Neural cell (in vitro differentiated cells): ENCODE results near the gene DCC. TPM values are rescaled to one million over a fixed set of nuclear protein-coding genes. Genes with fewer than 3 reads are reported as not detected.

Experiments used
- H2AFZ ChIP-seq: fragments of 200-600, 300-800 bp; sonication (generic), shearing (Covaris generic); 2 replicates; pipeline ENCODE4 v1.6.0; 2014; ENCODE audit warnings: low read depth, mild to moderate bottlenecking, antibody characterized with exemption, low read length, moderate library complexity
- H3F3A ChIP-seq: fragments of 200-600 bp; shearing (Covaris generic); 2 replicates; pipeline ENCODE4 v1.6.1; 2016; ENCODE audit warnings: mild to moderate bottlenecking, moderate library complexity, mixed read lengths, antibody characterized with exemption, low read length; ENCODE audit not compliant: insufficient read depth, poor library complexity, severe bottlenecking
- H3K27ac ChIP-seq: fragments of 200-600, 300-800 bp; sonication (generic), shearing (Covaris generic); 2 replicates; pipeline ENCODE4 v1.5.1; 2014; ENCODE audit warnings: mild to moderate bottlenecking, low read length, moderate library complexity
- H3K27me3 ChIP-seq: fragments of 300-800, 200-600 bp; sonication (generic), shearing (Covaris generic); 2 replicates; pipeline ENCODE4 v1.6.0; 2014; ENCODE audit warnings: mild to moderate bottlenecking, low read depth, low read length, moderate library complexity; ENCODE audit not compliant: insufficient read depth
- H3K36me3 ChIP-seq: fragments of 300-800, 200-600 bp; sonication (generic), shearing (Covaris generic); 2 replicates; pipeline ENCODE4 v1.5.1; 2014; ENCODE audit warnings: mild to moderate bottlenecking, antibody characterized with exemption, low read length, moderate library complexity; ENCODE audit not compliant: insufficient read depth
- H3K4me2 ChIP-seq: fragments of 300-800, 200-600 bp; sonication (generic), shearing (Covaris generic); 2 replicates; pipeline ENCODE4 v1.6.0; 2014; ENCODE audit warnings: mild to moderate bottlenecking, low read length
- H3K4me3 ChIP-seq: fragments of 300-800, 200-600 bp; sonication (generic), shearing (Covaris generic); 2 replicates; pipeline ENCODE4 v1.5.1; 2014; ENCODE audit warnings: mild to moderate bottlenecking, low read length, moderate library complexity
- H3K79me2 ChIP-seq: fragments of 200-600 bp; shearing (Covaris generic); replicated peaks from 2 replicates; pipeline ENCODE4 v1.6.0; 2014; ENCODE audit warnings: mild to moderate bottlenecking, low read length, moderate library complexity; ENCODE audit not compliant: insufficient read depth
- H3K9ac ChIP-seq: fragments of 300-800, 200-600 bp; sonication (generic), shearing (Covaris generic); 2 replicates; pipeline ENCODE4 v1.6.1; 2016; ENCODE audit warnings: mild to moderate bottlenecking, low read length, mixed read lengths
- H3K9me2 ChIP-seq: fragments of 200-600 bp; shearing (Covaris generic); 2 replicates; pipeline ENCODE4 v1.6.1; 2016; ENCODE audit warnings: mild to moderate bottlenecking, low read length, mixed read lengths; ENCODE audit not compliant: insufficient read depth
- H3K9me3 ChIP-seq: fragments of 200-600, 300-800 bp; sonication (generic), shearing (Covaris generic); 2 replicates; pipeline ENCODE4 v1.6.1; 2016; ENCODE audit warnings: mild to moderate bottlenecking, mixed run types, low read length, moderate library complexity, mixed read lengths
- H4K20me1 ChIP-seq: fragments of 200-600 bp; shearing (Covaris generic); 2 replicates; pipeline ENCODE4 v1.6.1; 2016; ENCODE audit warnings: mild to moderate bottlenecking, mixed run types; ENCODE audit not compliant: insufficient read depth
- CTCF ChIP-seq: fragments of 450-650 bp; IDR thresholded peaks from 2 replicates; pipeline ENCODE4 v1.5.1; 2014; ENCODE audit warnings: antibody characterized with exemption, mild to moderate bottlenecking, moderate library complexity; ENCODE audit not compliant: poor library complexity, severe bottlenecking
- EP300 ChIP-seq: fragments of 450-650 bp; conservative IDR thresholded peaks from 2 replicates; pipeline ENCODE4 v1.6.1; 2014; ENCODE audit warnings: antibody characterized with exemption, mild to moderate bottlenecking, moderate library complexity; ENCODE audit not compliant: poor library complexity, severe bottlenecking
- EZH2 ChIP-seq: fragments of 200-600, 300-800 bp; shearing (Covaris generic), sonication (generic); IDR thresholded peaks from 2 replicates; pipeline ENCODE4 v1.6.1; 2014; ENCODE audit warnings: antibody characterized with exemption, low read length, borderline replicate concordance, mild to moderate bottlenecking; ENCODE audit not compliant: insufficient read depth, poor library complexity, severe bottlenecking
- MXI1 ChIP-seq: fragments of 450-650 bp; conservative IDR thresholded peaks from 2 replicates; pipeline ENCODE4 v1.6.1; 2014; ENCODE audit warnings: antibody characterized with exemption, mild to moderate bottlenecking; ENCODE audit not compliant: poor library complexity, severe bottlenecking
- POLR2AphosphoS5 ChIP-seq: IDR thresholded peaks from 2 replicates; pipeline ENCODE4 v1.6.1; 2012
- RAD21 ChIP-seq: fragments of 450-650 bp; conservative IDR thresholded peaks from 2 replicates; pipeline ENCODE4 v1.6.1; 2014; ENCODE audit warnings: antibody characterized with exemption, mild to moderate bottlenecking, moderate library complexity
- REST ChIP-seq: IDR thresholded peaks from 2 replicates; pipeline ENCODE4 v1.6.1; 2012; ENCODE audit warnings: borderline replicate concordance
- SMC3 ChIP-seq: fragments of 450-650 bp; conservative IDR thresholded peaks from 2 replicates; pipeline ENCODE4 v1.6.1; 2014; ENCODE audit warnings: antibody characterized with exemption, mild to moderate bottlenecking, moderate library complexity; ENCODE audit not compliant: poor library complexity
- TAF1 ChIP-seq: IDR thresholded peaks from 2 replicates; pipeline ENCODE4 v1.6.1; 2012; ENCODE audit warnings: low read depth
- polyA plus RNA-seq: library from polyadenylated mRNA; depleted of rRNA; stranded (reverse); fragments of >200 nt; gene quantifications from 2 replicates; pipeline ENCODE4 v1.2.3, GENCODE V29; 2014

Gene DCC
- polyA plus RNA-seq, 1 donor from 2014 or later = 40.7 TPM

- no peak overlapping the region for H2AFZ ChIP-seq
- H3K4me2 ChIP-seq = no peak overlapping the region
- H3K27ac ChIP-seq = no peak overlapping the region
- no peaks in the 10 kb centered on the region for H3K27me3 ChIP-seq
- H3K36me3 ChIP-seq = no peaks in the 10 kb centered on the region
- no peaks in the 10 kb centered on the region for H3K9me3 ChIP-seq
- H3F3A ChIP-seq = no peaks in the 10 kb centered on the region
- TF ChIP-seq REST (no peak), SMC3 (no peak), RAD21 (no peak), MXI1 (no peak), EZH2 (no peak), TAF1 (no peak), EP300 (no peak), CTCF (no peak), POLR2AphosphoS5 (no peak)
- no peak overlapping the region for H3K9ac ChIP-seq
- no peak overlapping the region for H3K4me3 ChIP-seq
- no peaks in the 10 kb centered on the region for H3K9me2 ChIP-seq
- no peaks in the 10 kb centered on the region for H4K20me1 ChIP-seq
- no peaks in the 10 kb centered on the region for H3K79me2 ChIP-seq
Observed at GRCh38 chr18:52323802-52324201, 16.2 kb upstream of the DCC start.

GRCh38 chr18:52325997-52326396 lies 14.0 kb upstream of the DCC start:
- H3K4me2 ChIP-seq = no peak overlapping the region
- no peaks in the 10 kb centered on the region for H3K27me3 ChIP-seq
- no peaks in the 10 kb centered on the region for H4K20me1 ChIP-seq
- no peaks in the 10 kb centered on the region for H3K79me2 ChIP-seq
- H3F3A ChIP-seq = no peaks in the 10 kb centered on the region
- no peak overlapping the region for H3K9ac ChIP-seq
- no peak overlapping the region for H3K4me3 ChIP-seq
- no peak overlapping the region for H2AFZ ChIP-seq
- no peaks in the 10 kb centered on the region for H3K36me3 ChIP-seq
- H3K9me2 ChIP-seq = no peaks in the 10 kb centered on the region
- H3K27ac ChIP-seq = no peak overlapping the region
- TF ChIP-seq CTCF (no peak), EP300 (no peak), RAD21 (no peak), SMC3 (no peak), MXI1 (no peak), EZH2 (no peak), POLR2AphosphoS5 (no peak), REST (no peak), TAF1 (no peak)
- H3K9me3 ChIP-seq = no peaks in the 10 kb centered on the region
